ACHN (cell line): Measurements from ENCODE around the gene KPNA1.
"Not testable (repeated sequence)": the region's sequence is repeated elsewhere in the genome, so short reads cannot be mapped to it uniquely, and the experiment has no call there.

Source experiments
- DNase-seq: peaks from one replicate; pipeline ENCODE4 v3.0.0-alpha.2; 2015
- in situ Hi-C: cut with HindIII; loops from 2 replicates; pipeline ENCODE4 v1.10.0; 2017; ENCODE audit warnings: low sequenced_read_pairs, low pct_ligation_motif_present, low pct_unique_long_range_greater_than_20kb

KPNA1 gene

DNA sequence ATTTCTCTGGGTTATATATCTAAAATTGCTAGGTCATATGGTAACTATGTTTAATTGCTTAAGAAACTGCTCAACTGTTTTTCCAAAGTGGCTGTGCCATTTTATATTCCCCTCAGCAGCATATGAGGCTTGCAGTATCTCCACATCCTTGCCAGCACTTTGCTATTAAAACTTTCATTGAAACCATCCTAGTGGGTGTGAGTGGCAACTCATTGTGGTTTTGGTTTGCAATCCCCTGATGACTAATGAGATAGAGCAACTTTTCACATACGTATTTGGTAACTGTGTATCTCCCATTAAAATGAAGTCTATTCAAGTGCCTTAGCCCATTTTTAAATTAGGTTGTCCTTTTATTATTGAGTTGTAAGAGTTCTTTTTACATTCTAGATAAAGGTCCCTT, 17.3 kb downstream of the KPNA1 start:
- in situ Hi-C loops: no loop called here
- DNase-seq: peak; percentile 83

DNA sequence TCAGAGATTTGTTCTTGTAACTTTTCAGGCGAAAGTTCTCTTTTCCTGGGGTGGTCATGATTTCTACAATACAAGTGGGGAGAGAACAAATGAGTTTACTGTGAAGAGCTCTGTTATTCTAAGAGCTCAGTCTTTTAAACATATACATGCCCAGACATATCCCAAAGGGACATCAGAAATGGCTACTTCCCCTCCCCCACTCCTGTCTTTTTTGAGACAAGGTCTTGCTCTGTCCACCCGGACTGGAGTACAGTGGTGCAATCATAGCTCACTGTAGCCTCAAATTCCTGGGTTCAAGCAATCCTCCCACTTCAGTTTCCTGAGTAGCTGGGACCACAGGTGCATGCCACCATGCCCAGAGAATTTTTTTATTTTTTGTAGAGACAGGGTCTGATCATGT, 18.2 kb downstream of the KPNA1 start:
- in situ Hi-C loops: no loop called here
- no peak for DNase-seq

GRCh38 chr3:122493296-122493695, 21.4 kb downstream of the KPNA1 start:
- in situ Hi-C loops: no loop called here

GRCh38 chr3:122488262-122488973, 26.3 kb downstream of the KPNA1 start:
- in situ Hi-C loops: no loop called here
- DNase-seq: no peak

More at GRCh38 chr3:122493296-122493695, 21.4 kb downstream of the KPNA1 start:
- no peak for DNase-seq

DNA sequence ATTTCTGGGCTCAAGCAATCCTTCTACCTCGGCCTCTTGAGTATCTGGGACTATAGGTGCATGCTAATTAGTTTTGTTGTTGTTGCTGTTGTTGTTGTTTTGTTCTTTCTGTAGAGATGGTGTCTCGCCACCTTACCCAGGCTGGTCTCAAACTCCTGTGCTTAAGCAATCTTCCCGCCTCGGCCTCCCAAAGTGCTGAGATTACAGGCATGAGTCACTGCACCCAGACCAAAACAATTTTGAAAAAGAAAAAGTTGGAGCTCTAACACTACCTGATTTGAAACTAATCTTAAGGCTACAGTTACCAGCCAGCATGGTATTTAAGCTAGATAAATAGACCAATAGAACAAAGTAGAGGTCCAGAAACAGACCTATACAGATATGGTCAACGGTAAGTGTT, 29.8 kb downstream of the KPNA1 start:
- in situ Hi-C loops: no loop called here
- peak; percentile 28 for DNase-seq

GRCh38 chr3:122481390-122481789, 33.3 kb downstream of the KPNA1 start:
- in situ Hi-C loops: no loop called here
- no peak for DNase-seq

DNA sequence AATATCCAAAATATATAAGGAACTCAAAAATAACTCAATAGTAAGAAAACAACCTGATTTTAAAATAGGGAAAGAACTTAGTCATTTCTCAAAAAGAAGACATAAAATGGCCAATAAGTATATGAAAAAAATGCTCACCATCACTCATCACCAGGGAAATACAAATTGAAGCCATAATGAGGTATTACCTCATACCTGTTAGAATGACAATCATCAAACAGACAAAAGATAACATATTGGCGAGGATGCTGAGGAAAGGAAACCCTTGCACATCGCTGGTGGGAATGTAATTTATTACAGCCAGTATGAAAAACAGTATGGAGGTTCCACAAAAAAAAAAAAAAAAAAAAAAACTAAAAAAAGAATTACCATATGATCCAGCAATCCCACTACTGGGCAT, 38.2 kb downstream of the KPNA1 start:
- in situ Hi-C loops: no loop called here
- no peak for DNase-seq

DNA sequence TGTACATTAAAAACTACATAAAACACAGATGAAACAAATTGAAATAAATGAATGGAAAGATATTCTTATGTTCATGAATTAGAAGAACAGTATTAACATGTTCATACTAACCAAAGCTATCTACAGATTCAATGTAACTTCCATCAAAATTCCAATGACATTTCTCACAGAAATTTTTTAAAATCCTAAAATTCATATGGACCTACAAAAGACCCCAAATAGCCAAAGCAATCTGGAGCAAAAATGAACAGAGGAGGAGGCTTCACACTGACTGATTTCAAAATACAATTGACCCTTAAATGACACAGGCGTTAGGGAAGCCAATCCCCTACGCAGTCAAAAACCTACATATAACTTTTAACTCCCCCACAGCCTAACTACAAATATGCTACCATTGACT, 39.4 kb downstream of the KPNA1 start:
- DNase-seq: no peak
- in situ Hi-C loops: no loop called here

DNA sequence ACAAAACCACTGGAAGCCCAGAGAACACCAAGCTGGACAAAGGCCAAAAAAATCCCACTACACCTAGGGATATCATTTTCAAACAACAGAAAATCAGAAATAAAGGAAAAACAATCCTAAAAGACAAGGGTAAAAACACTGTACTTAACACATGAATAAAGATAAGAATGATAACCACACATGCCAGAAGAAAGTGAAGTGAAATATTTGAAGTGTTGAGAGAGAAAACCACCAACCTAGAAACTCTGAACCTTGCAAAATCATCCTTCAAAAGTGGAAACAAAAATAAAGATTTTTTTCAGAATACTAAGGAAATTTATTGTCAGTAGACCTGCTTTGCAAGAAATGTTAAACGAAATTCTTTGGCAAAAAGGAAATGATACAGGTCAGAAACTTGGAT, 45.1 kb downstream of the KPNA1 start:
- no peak for DNase-seq
- in situ Hi-C loops: no loop called here

- in situ Hi-C loops: no loop called here
- DNase-seq: no peak
These were observed 45.7 kb downstream of the KPNA1 start for GRCh38 chr3:122468896-122469533.

- in situ Hi-C loops: no loop called here
- no peak for DNase-seq
These were observed 48.0 kb downstream of the KPNA1 start for GRCh38 chr3:122466701-122467240.

DNA sequence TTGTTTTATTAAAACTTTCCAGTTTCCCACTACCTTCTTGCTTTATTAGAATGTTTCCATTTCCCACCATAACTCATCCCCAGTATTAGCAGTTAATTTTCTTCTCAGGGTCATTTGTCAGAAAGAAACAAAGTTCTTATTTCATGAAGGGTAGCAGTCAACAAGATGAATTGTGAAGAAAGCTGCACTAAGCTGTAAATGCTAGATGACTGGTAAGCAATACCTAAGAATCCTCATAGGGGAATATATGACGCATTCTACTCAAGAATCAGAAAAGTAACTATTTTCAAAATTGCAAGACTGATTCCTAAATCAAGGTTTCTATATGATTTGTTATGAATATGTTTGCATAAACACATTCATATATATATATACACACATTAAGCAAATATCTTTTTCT, 50.1 kb downstream of the KPNA1 start:
- no peak for DNase-seq
- in situ Hi-C loops: no loop called here

GRCh38 chr3:122462406-122462805, 52.3 kb downstream of the KPNA1 start:
- DNase-seq: no peak
- in situ Hi-C loops: no loop called here

DNA sequence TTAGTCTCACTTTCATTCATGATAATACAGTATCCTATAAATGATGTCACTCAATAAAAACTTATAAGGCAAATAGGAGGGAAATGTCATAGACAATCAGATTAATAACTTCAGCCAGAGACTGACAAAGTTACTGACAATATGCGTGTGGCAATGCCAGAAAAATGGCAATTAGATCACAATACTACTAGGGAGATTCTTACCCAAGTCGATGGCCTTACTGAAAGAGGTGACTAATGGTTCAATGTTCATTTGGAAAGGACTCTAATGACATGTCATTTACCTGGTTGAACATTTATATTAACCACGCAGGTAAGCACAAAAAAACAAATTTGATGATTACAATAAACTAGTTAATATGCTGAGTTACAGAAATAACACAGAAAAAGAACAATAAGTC, 52.9 kb downstream of the KPNA1 start:
- DNase-seq: no peak
- in situ Hi-C loops: no loop called here

GRCh38 chr3:122458992-122459391, 55.7 kb downstream of the KPNA1 start:
- peak; percentile 49 for DNase-seq
- in situ Hi-C loops: no loop called here

DNA sequence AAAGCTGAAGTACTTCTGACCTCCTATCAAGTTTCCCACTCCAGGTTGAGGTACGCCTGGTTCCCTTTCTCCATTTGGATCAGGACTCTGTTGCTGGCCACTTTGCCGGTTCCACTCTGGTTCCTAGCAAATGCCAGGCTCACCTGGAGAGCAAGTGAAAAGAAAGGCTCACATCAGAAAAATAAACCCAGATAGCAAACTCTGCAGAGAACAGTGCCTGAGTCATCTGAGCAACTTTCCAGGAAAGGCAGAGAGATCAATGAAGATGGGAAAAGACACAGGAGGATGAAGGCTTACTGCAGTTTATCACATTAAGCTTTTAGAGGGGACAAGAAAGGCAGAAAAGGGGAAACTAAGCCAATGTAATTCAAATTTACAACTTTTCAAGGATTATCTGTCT, 57.0 kb downstream of the KPNA1 start:
- in situ Hi-C loops: no loop called here
- DNase-seq: no peak

DNA sequence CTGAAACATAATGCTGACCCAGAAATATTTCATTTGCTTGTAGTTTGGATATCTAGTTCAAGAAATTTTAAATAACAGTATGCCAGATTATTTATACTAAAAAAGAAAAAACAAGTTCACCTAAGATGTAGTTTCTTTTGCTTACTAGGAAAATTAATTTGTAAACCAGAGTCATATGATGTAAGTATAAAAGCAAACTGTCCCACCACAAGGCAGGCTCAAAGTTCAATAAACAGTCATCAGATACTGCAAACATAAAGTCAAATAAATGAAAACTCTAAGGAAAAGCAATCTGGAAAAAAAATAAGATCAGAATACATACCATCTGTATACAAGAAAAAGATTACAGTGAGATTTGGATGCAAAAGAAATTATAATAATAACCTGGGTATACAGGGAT, 58.7 kb downstream of the KPNA1 start:
- in situ Hi-C loops: no loop called here
- DNase-seq: no peak

- no peak for DNase-seq
- in situ Hi-C loops: no loop called here
These were observed 63.4 kb downstream of the KPNA1 start for GRCh38 chr3:122451371-122451770.

- in situ Hi-C loops, DNase-seq: not testable (repeated sequence)
These were observed 66.5 kb downstream of the KPNA1 start for GRCh38 chr3:122448218-122448617.

DNA sequence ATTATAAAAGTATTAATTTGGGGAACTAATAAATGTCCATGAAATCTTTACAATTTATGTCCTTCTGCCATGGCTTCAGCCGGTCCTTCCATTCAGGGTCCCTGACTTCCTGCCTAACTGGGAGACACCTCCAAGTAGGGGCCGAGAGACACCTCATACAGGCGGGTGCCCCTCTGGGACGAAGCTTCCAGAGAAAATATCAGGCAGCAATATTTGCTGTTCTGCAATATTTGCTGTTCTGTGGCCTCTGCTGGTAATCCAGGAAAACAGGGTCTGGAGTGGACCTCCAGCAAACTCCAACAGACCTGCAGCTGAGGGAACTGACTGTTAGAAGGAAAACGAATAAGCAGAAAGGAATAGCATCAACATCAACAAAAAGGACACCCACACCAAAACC, 70.2 kb downstream of the KPNA1 start:
- in situ Hi-C loops, DNase-seq: not testable (repeated sequence)
